Stimulated activated CD8-positive, alpha-beta memory T cell treated with anti-CD3 and anti-CD28 coated beads, Interleukin-12 subunit alpha, Interleukin-12 subunit beta, amount 100 ng/mL, for 1 hour (primary cell): ENCODE measurements around the gene CKS2.
"Not testable (repeated sequence)": the region's sequence is repeated elsewhere in the genome, so short reads cannot be mapped to it uniquely, and the experiment has no call there.

Source experiments
- DNase-seq: peaks from one replicate; pipeline ENCODE4 v3.0.0-alpha.2; 2020; ENCODE audit warnings: low read depth

Gene CKS2

DNA sequence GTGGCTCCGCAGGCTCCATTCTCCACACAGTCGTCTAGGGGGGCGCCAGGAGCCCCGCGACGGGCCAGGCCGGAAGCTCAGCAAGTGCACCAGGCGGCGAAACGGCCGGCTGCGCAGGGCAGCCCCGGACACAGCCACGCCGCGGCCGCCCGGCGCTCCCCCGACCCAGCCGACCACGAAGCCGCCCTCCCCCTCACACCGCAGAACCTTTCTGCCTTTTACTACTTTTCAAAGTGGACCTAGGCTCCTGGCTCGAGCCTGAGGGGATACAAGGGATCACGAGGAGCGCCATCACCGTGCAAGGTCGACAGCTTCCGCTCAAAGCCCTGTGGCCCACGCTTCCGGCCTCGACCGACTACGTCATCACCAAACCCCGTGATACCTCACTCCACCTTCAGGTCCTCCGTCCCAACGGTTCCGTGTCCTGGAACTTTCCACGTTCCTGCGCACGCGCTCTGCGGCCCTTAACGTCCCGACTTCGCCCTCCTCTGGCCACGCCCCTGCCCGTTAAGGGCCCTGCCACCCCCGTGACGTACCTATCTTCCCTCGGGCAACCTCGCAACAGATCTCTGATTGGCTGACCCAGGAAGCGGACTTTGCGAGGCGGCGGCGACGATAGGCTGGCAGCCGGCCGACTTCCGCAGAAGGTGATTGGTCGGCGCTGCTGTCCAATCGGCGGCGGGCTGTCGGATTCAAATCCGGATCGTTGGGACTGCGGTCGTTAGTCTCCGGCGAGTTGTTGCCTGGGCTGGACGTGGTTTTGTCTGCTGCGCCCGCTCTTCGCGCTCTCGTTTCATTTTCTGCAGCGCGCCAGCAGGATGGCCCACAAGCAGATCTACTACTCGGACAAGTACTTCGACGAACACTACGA lies at the start of gene CKS2:
Gene CKS2, plus strand, starts transcription at position 721 of the 871 bp plus-strand sequence. Its CDS starts 98 bp downstream, at position 819.
- DNase-seq: peak; percentile 100

DNA sequence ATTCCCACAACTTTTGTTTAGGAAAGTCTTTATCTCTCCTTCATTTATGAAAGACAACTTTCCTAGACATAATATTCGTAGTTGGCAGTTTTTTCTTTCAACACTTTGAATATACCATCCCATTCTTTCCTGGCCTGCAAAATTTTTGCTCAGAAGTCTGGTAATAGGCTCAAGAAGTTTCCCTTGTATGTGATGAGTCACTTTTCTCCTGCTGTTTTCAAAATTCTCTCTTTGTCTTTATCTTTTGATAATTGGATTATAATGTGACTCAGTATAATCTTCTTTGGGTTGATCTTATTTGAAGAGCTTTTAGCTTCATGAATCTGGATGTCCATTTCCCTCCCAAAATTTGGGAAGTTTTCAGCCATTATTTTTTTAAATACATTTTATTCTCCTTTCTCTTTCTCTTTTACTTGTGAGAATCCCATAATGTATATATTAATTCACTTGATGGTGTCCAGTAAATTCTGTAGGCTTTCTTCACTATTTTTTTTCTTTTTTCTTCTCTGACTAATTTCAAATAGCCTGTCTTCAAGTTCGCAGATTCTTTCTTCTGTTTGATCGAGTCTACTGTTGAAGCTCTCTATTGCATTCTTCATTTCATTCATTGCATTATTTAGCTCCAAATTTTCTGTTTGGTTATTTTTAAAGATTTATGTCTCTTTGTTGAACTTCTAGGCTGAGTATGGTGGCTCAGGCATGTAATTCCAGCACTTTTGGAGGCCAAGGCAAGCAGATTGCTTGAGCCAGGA lies 37.3 kb upstream of the CKS2 start:
- no peak for DNase-seq

DNA sequence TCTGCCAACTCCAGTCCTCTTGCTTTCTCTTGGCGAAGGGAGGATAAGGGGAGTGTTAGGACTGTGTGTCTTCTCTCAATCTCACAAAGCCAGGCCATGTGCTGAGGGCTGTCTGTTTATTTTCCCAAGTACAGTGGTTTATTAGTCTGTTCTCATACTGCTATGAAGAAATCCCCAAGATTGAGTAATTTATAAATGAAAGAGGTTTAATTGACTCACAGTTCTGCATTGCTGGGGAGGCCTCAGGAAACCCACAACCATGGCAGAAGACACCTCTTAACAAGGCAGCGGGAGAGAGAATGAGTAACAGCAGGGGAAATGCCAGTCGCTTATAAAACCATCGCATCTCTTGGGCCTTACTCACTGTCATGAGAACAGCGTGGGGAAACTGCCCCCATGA lies 36.2 kb upstream of the CKS2 start:
- DNase-seq: no peak

DNA sequence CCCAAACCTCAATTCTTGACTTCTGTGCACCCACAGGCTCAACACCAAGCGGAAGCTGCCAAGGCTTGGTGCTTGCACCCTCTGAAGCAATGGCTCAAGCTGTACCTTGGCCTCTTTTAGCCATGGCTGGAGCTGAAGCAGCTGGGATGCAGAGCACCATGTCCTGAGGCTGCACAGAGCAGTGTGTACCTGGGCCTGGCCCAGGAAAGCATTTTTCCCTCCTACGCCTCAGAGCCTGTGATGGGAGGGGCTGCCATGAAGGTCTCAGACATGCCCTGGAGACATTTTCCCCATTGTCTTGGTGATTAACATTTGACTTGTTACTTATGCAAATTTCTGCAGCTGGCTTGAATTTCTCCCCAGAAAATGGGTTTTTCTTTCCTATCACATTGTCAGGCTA lies 35.0 kb upstream of the CKS2 start:
- not testable (repeated sequence) for DNase-seq

DNA sequence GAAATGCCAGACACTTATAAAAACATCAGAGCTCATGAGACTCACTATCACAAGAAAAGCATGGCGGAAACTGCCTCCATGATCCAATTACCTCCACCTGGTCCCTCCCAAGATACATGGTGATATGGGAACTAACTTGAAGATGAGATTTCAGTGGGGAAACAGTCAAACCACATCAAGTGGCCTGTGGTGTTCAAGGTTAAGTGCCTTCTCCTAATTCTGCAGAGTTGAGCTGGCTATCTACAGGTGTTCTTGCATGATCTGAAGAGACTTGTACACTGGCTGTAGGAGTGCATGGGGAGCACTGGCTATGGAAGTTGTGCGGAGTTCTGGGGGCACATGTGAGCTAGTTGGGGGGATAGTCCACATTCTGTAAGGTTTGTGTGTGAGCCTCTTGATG lies 34.0 kb upstream of the CKS2 start:
- no peak for DNase-seq

DNA sequence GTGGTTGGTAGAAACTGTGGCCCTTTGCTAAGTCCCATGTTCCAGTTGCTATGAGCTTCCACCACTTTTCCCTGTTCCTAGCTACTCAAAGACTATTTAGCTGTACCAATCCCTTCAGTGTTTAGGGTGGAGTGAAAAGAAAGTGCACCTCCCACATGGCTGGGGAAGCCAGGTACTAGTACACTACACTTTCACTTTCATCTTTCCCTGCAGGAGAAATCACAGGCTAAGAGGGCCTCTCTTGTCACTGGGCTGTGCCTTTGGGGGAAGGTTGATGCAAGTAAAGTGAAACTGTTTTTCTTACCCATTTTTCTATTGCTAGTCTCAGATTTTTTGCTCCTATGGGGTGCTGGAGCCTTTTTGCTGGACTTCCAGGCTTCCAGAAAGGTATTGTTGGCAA lies 33.5 kb upstream of the CKS2 start:
- DNase-seq: no peak

DNA sequence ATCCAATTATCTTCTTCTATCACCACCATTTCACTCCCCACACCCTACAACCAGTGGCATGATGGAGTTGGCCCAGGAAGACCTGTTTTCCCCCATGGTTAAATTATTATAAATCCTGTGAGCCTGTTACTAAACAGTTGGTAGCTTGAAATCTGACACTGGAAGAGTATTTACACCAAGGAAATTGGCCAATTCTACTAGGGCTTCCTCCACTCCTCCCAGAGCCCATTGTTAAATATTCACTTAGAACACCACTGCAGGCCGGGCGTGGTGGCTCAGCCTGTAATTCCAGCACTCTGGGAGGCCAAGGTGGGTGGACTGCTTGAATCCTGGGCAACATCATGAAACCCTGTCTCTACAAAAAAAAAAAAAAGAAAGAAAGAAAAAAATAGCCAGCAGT lies 32.4 kb upstream of the CKS2 start:
- no peak for DNase-seq

DNA sequence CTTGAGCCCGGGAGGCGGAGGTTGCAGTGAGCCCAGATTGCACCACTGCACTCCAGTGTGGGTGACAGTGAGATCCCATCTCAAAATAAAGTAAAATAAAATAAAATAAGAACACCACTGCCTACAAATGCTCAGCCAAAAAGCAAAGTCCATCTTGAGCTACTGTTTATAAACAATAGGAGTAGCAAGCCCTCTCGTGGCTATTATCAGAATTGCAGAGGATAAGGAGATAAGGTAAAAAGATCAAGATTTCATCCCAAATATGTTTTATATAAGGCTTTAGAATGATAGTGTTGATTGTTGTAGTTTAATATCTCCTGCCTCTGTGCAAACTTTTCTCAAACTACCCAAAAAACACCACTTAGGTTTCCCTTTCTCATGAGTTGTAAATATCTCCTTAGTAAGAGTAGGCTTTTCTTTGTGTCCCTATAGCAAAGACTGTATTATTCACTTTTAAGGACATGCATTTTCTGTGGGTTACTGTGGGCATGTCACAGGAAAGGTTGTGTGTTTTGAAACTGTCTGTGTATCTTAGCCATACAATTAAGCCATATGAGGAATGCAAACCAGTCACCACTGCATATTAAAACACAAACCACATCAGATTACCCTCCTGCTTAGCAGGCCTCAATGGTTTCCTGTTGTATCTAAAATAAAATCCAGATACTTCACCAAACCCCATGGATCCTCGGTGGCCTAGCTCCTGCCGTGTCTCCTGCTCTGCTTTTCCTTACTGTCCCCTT lies 31.8 kb upstream of the CKS2 start:
- DNase-seq: no peak

DNA sequence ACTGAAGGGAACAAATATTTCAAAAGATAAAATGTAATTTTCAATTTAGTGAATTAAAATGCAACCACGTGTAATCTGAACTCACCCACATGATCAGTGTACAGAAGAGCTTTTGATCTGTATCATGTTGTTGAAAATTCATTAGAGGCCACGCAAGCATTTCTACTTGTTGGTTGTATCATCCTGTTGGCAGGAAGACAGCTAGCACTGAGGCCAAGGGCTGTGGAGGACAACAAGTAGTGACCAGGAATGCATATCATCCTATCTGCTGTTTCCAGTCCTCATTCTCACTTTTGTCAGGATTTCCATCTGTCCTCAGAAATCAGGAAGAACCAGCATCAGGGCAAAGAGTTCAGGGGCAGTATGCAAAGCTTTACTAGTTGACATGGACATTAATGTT lies 29.9 kb upstream of the CKS2 start:
- no peak for DNase-seq

DNA sequence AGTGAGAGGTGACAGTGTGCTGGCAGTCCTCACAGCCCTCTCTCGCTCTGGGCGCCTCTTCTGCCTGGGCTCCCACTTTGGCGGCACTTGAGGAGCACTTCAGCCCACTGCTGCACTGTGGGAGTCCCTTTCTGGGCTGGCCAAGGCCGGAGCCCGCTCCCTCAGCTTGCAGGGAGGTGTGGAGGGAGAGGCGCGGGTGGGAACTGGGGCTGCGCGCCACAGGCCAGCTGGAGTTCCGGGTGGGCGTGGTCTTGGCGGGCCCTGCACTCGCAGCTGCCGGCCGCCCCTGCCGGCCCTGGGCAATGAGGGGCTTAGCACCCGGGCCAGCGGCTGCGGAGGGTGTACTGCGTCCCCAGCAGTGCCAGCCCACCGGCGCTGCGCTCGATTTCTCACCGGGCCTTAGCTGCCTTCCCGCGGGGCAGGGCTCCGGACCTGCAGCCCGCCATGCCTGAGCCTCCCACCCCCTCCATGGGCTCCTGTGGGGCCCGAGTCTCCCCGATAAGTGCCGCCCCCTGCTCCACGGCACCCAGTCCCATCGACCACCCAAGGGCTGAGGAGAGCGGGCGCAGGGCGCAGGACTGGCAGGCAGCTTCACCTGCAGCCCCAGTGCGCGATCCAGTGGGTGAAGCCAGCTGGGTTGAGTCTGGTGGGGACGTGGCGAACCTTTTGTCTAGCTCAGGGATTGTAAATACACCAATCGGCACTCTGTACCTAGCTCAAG lies 28.6 kb upstream of the CKS2 start:
- DNase-seq: not testable (repeated sequence)

DNA sequence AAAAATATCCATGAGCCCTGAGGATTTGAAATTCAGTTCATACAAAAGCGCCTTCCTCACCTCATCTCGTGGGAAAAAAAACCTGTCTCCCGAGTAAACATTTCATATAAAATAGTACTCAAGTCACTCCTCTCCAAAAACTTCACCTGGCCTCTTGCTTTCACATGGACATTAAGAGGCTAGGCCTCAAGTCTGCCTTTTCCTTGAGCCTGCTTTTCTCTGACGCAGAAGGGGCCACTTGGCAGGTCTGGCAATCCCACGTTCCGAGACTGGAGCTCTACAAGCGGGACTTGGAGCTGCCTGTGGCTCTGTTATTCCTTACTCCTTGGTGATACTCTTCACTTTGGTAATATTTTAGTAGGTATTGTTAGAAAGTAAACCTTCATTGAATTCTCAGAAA lies 26.9 kb upstream of the CKS2 start:
- no peak for DNase-seq

DNA sequence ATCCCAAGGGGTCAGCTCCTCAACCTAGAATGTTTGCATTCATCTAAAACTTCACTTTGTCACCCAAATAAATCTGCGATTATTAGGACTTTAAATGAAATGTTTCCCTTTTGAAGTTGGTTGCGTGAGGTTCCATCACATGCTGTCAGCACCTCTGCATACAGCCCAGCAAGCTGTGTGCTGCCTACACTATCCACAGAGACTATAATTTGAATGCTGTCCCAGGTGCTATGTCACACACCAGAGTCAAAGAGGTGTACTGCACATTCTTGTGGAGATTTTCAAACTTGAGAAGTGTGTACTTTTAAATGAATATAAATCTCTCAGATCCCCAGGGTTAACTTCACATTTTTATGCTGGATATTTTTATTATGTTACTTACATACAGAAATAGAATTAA lies 19.3 kb upstream of the CKS2 start:
- no peak for DNase-seq

DNA sequence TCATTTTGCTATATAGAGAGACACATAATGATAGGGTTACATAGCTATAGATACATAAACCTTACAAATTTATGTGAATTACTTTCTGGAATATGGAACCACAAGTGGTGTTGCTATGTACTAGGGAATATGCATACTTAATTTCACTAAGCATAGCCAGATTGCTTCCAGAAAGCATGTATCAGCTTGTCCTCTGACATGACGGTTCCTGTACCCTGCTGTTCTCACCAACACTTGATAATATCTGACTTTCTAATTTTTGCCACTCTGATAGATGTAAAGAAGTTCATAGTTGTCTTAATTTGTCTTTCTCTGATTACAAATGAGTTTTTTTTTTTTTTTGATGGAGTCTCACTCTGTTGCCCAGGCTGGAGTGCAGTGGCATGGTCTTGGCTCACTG lies 18.0 kb upstream of the CKS2 start:
- no peak for DNase-seq

DNA sequence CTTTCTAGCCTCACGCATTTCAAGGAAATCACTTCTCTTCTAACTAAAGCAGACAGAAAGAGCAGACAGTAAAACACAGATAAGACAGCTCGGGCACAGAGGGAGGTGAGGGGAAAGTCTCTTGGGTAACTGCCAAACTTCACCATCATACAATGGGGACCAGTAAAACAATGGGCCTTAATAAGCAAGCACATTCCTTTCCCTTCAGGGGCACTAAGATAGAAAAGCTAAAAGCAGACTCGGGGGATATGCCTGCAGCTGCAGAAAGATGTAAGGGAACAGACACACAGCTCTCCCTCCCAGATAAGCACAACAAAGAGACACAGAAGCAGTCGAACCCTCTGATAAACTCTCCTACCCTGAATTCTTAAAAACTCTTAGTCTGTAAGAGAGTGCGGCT lies 15.6 kb upstream of the CKS2 start:
- DNase-seq: no peak

DNA sequence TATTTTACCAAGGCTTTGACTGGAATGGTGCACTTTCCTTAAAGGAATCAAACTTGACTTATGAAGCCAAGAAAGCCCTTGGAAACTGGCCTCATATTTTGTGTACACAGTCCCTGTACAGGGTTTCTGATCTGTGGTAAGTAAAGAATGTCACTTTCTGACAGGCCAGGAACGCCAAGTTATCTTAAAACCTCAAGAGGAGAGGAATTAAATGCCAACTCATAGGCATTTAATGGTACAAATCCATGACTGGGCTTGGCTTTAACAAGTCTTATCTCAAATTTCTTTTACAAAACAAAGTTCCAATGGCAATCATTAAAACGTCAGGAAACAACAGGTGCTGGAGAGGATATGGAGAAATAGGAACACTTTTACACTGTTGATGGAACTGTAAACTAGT lies 9.0 kb upstream of the CKS2 start:
- DNase-seq: not testable (repeated sequence)

DNA sequence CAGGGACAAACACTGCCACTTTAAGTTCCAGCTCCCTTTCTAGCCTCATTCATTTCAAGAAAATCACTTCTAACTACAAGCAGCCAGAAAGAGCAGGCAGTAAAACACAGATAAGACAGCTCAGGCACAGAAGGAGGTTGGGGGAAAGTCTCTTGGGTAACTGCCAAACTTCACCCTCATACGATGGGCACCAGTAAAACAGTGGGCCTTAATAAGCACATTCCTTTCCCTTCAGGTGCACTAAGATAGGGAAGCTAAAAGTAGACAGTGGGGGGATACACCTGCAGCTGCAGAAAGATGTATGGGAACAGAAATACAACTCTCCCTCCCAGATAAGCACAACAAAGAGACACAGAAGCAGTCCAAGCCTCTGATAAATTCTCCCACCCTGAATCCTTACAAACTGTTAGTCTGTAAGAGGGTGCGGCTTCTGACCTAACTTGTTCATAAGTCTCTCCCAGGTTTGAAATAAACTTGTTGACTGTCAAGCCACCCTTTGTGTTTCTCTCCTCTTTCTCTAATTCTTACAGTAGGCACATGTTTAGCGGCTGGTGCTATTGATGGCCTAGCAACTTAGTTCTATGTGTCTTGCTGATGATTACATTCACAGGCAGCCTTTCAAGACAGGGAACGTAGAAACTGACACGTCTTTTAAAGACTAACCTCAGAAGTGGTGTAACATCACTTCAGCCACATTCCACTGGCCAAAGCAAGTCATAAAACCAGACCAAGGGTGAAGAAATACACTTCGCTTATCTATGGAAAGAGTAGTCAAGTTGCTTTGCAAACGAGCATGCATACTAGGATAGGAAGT lies 6.8 kb upstream of the CKS2 start:
- DNase-seq: no peak

DNA sequence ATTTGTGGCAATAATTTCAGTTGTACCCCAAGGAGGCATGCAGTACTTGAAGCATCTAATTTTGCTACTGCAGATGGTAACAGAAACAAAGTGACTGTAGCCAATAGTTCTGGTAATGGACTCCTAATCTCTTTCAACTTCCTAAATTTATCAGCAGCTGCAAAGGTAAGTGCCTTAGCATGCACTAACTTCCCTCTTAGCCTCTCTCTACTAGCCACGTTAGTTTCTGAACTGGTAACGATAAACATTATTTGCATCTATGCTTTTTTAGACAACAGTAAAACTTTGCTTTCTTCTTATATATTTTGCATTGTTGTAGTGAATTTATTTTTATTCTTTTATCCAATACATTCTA lies 6.2 kb upstream of the CKS2 start:
- DNase-seq: no peak

DNA sequence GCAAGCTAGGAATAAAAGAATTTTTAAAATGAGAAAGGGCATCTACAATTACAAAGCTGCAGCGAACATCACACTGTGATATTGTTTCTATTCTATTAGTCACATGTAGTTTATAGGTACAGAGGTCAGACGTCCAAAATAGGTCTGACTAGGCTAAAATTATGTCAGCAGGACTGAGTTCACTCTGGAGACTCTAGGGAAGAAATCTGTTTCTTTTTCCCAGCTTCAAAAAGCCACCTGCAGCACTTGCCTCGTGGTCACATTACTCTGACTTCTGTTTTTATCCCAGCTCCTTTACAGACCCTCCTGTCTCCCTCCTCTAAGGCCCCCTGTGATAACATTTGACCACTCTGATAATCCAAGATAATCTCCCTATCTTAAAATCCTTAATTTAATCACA lies 5.1 kb upstream of the CKS2 start:
- DNase-seq: no peak

DNA sequence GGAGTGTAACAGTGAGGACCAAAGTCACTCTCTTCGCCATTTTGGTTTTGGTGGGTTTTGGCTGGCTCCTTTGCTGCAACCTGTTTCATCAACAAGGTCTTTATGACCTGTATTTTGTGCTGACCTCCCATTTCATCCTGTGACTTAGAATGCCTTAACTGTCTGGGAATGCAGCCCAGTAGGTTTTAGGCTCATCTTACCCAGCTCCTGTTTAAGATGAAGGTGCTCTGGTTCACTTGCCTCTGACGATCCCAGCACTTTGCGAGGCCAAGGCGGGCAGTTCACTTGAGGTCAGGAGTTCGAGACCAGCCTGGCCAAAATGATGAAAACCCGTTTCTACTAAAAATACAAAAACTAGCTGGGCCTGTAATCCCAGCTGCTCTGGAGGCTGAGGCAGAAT lies 1.8 kb upstream of the CKS2 start:
- no peak for DNase-seq

DNA sequence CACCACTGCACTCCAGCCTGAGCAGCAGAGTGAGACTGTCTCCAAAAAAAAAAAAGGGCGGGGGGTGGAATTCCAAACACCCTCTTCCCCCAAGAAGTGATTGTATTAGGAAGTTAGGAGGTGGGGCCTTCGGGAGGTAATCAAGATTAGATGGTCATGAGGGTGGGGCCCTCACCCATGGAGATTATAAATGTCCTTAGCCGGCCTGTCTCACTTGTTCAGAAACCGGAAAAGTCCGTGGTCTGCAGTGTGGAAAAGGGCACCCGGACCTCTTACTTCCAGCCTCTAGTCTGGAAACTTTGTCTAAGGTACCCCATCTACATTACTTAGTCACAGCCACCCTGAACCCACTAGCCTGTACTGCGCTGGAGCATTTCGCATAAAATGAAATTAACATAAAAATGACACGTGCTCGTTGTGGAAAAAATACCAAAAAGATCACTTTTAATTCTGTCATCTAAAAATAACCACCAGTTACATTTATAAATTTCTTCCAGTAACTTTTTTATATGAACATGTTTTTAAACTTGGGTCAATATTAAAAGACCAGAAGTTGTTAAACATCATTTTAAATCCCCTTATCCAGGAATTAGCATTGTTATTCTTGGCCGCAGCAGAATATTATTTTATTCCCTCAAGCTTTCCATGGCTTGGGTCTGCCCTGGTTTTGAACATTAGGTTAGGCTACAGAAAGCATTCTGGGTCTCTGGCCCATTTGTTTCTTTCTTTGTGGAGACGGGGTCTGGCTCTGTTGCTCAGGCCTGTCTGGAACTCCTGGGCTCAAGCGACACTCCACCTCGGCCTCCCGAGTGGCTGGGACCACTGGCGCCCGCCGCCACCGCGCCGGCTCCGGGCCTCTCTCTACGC lies 1.2 kb upstream of the CKS2 start:
- DNase-seq: no peak
